ENCODE data around the gene STAMBPL1.

DNA sequence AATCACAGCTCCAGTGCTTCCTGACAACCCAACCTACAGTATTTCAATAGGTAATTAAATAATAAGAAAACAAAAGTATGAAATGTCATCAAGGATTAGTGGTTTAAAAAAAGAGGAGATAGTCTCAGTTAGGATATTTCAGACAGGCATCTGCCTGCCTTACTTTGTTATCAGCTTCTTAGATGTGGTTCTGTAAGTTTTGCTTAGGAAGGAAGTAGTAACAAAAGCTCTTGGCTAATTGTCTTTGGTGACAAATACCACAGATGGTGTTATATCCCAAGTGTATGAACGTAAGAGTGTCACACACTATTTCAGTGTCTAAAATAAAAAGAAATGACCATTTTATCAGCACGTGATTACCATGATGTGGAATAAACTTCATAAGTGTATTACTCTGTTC lies 82.3 kb downstream of the STAMBPL1 start:
- TF ChIP-seq, protein P1, sequence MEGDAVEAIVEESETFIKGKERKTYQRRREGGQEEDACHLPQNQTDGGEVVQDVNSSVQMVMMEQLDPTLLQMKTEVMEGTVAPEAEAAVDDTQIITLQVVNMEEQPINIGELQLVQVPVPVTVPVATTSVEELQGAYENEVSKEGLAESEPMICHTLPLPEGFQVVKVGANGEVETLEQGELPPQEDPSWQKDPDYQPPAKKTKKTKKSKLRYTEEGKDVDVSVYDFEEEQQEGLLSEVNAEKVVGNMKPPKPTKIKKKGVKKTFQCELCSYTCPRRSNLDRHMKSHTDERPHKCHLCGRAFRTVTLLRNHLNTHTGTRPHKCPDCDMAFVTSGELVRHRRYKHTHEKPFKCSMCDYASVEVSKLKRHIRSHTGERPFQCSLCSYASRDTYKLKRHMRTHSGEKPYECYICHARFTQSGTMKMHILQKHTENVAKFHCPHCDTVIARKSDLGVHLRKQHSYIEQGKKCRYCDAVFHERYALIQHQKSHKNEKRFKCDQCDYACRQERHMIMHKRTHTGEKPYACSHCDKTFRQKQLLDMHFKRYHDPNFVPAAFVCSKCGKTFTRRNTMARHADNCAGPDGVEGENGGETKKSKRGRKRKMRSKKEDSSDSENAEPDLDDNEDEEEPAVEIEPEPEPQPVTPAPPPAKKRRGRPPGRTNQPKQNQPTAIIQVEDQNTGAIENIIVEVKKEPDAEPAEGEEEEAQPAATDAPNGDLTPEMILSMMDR (IDR thresholded peaks at IDR 0.05; ENCODE audit: insufficient read depth, low read depth, low read length), result no peak
- no peak for TF ChIP-seq EZH2 (IDR thresholded peaks at IDR 0.05; ENCODE audit: insufficient read depth, low read length)

All from astrocyte (in vitro differentiated cells and primary cell).